Measurements from ENCODE around the gene TAPT1. TPM values are rescaled to one million over a fixed set of nuclear protein-coding genes. Genes with fewer than 3 reads are reported as not detected.

TAPT1 gene
- total and polyA plus RNA-seq, 2 of the 13 experiments (the other 11 are each of a cell fraction or from before 2014, with no cell fraction given): 24.5 to 25.3 TPM

DNA sequence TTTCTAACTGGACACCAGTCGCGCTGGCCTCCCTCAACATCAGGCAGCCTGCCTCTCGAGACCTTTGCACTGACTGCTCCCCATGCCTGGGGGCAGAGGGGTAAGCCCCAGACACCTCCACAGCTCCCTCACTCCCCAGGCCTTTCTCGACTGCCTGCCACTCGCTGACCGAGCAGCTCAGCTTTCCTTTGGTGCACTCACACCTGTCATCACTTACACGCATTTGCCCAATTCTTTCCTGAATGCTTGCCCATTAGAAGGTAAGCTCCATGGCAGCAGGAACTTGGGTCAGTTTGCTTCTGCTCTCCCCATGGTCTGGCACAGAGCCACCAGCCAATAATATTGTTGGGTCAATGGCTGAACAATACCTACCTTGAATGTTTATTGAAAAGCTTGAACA, 110.3 kb downstream of the TAPT1 start (continued):
- TF ChIP-seq HNF4G (IDR thresholded peaks at IDR 0.05; ENCODE audit: borderline replicate concordance, low read depth, low read length) (0 out of 2 replicates have a peak, but pooled peaks have one; percentile 8), HNF4G (CRISPR knock-in tag; IDR thresholded peaks at IDR 0.05; ENCODE audit: borderline replicate concordance, low read depth) (no peak)

DNA sequence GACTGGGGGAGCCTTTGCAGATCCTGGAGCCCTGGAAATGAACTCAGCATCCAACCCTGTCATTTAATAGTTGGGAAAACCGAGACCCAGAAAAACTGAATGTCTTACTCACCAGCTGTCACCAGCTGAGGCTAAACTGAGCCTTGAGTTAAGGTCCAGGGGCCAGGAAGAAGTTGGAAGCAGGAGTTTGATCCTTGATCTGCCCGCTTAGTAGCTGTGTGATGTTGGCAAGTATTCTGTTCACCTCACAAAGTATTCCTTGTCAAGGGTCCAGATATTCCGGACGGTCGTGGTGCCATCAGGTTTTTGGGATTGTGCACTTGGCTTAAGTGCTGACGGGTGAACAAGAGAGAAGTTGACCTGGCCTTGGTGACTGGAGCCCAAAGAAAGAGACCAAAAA, 111.7 kb downstream of the TAPT1 start:
- TF ChIP-seq ZNF496 (CRISPR knock-in tag; IDR thresholded peaks at IDR 0.05; ENCODE audit: insufficient replicate concordance): no peak
- Histone ChIP-seq H4K20me1 (ENCODE audit: insufficient read depth, low read length) (no peaks in the 10 kb centered on the region), H3K27me3 (ENCODE audit: control insufficient read depth in 1 of 2, insufficient read depth in 2 of 2, low read length in 2 of 2) (no peaks in the 10 kb centered on the region), H2AFZ (ENCODE audit: low read length) (no peak overlapping the region), H3K9ac (ENCODE audit: insufficient read depth, low read depth, low read length) (no peak overlapping the region), H3K4me2 (ENCODE audit: low read depth, low read length) (no peak overlapping the region), H3K27ac (ENCODE audit: extremely low read length, insufficient read depth, low read length) (no peak overlapping the region), H3K4me3 (replicated peaks in 1 of 3; ENCODE audit: insufficient read depth in 1 of 3, low read depth in 2 of 3, low read length in 3 of 3) (no peak overlapping the region), H3K4me1 (ENCODE audit: insufficient read depth, low read length) (peaks cover 72% of the 10 kb centered on the region), H3K9me3 (ENCODE audit: low read length) (no peaks in the 10 kb centered on the region), H3K79me2 (ENCODE audit: insufficient read depth, low read length) (no peaks in the 10 kb centered on the region), H3K36me3 (replicated peaks in 1 of 2; ENCODE audit: control insufficient read depth in 1 of 2, insufficient read depth in 2 of 2, low read length in 2 of 2) (no peaks in the 10 kb centered on the region)
- BruUV-seq (replicated peaks): no TSS peak
- 53% methylated on average over 6 of the region's 6 CpGs for WGBS (ENCODE audit: low lambda C conversion rate)
- DNase-seq (ENCODE audit: low spot score) (no peak), ATAC-seq (no peak), FAIRE-seq (no peak)
- intact Hi-C loops (cut with micrococcal nuclease; ENCODE audit: unreplicated experiment) (loop anchor here (10.0 kb wide), 1 partner anchor 50 kb away; no protein-coding TSS in a partner anchor), in situ Hi-C loops (cut with HindIII; ENCODE audit: extremely low pct_ligation_motif_present, low pct_unique_long_range_greater_than_20kb) (no loop called here)
- POLR2A ChIA-PET: interaction anchor here (0.9 kb wide), 1 partner anchor 32 kb away, joined by 3 read pairs; no protein-coding TSS in a partner anchor
- CTCF ChIA-PET (ENCODE audit: low intra/inter-chr PET ratio, low total read pairs): no interaction called here

- H3K27ac ChIP-seq (ENCODE audit: extremely low read length, insufficient read depth, low read length): no peak overlapping the region
- no peaks in the 10 kb centered on the region for H3K79me2 ChIP-seq (ENCODE audit: insufficient read depth, low read length)
- DNase-seq (ENCODE audit: low spot score): no peak
- H3K27me3 ChIP-seq (ENCODE audit: control insufficient read depth in 1 of 2, insufficient read depth in 2 of 2, low read length in 2 of 2): no peaks in the 10 kb centered on the region
- FAIRE-seq: no peak
- H3K36me3 ChIP-seq (replicated peaks in 1 of 2; ENCODE audit: control insufficient read depth in 1 of 2, insufficient read depth in 2 of 2, low read length in 2 of 2): no peaks in the 10 kb centered on the region
- POLR2A ChIA-PET: interaction anchor here (0.9 kb wide), 1 partner anchor 32 kb away, joined by 3 read pairs; no protein-coding TSS in a partner anchor
- H3K4me1 ChIP-seq (ENCODE audit: insufficient read depth, low read length): peaks cover 70% of the 10 kb centered on the region
- intact Hi-C loops (cut with micrococcal nuclease; ENCODE audit: unreplicated experiment): loop anchor here (10.0 kb wide), 1 partner anchor 51 kb away; no protein-coding TSS in a partner anchor
- no peaks in the 10 kb centered on the region for H3K9me3 ChIP-seq (ENCODE audit: low read length)
- 54% methylated on average over 3 of the region's 3 CpGs for WGBS (ENCODE audit: low lambda C conversion rate)
- no peak overlapping the region for H3K4me2 ChIP-seq (ENCODE audit: low read depth, low read length)
- H4K20me1 ChIP-seq (ENCODE audit: insufficient read depth, low read length): no peaks in the 10 kb centered on the region
- in situ Hi-C loops (cut with HindIII; ENCODE audit: extremely low pct_ligation_motif_present, low pct_unique_long_range_greater_than_20kb): no loop called here
- H3K9ac ChIP-seq (ENCODE audit: insufficient read depth, low read depth, low read length): no peak overlapping the region
- no TSS peak for BruUV-seq (replicated peaks)
- CTCF ChIA-PET (ENCODE audit: low intra/inter-chr PET ratio, low total read pairs): no interaction called here
- H3K4me3 ChIP-seq (replicated peaks in 1 of 3; ENCODE audit: insufficient read depth in 1 of 3, low read depth in 2 of 3, low read length in 3 of 3): no peak overlapping the region
- no peak overlapping the region for H2AFZ ChIP-seq (ENCODE audit: low read length)
- no peak for ATAC-seq
- TF ChIP-seq TEAD3 (CRISPR knock-in tag; optimal IDR thresholded peaks at IDR 0.05; ENCODE audit: borderline replicate concordance) (no peak), SP2 (CRISPR knock-in tag; IDR thresholded peaks at IDR 0.05) (no peak), ZNF678 (CRISPR knock-in tag; IDR thresholded peaks at IDR 0.05) (no peak), RNF219 (CRISPR knock-in tag; IDR thresholded peaks at IDR 0.05) (no peak)
- TF ChIP-seq, protein P1, sequence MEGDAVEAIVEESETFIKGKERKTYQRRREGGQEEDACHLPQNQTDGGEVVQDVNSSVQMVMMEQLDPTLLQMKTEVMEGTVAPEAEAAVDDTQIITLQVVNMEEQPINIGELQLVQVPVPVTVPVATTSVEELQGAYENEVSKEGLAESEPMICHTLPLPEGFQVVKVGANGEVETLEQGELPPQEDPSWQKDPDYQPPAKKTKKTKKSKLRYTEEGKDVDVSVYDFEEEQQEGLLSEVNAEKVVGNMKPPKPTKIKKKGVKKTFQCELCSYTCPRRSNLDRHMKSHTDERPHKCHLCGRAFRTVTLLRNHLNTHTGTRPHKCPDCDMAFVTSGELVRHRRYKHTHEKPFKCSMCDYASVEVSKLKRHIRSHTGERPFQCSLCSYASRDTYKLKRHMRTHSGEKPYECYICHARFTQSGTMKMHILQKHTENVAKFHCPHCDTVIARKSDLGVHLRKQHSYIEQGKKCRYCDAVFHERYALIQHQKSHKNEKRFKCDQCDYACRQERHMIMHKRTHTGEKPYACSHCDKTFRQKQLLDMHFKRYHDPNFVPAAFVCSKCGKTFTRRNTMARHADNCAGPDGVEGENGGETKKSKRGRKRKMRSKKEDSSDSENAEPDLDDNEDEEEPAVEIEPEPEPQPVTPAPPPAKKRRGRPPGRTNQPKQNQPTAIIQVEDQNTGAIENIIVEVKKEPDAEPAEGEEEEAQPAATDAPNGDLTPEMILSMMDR (CRISPR knock-in tag; IDR thresholded peaks at IDR 0.05): no peak
- TF ChIP-seq, protein P2, sequence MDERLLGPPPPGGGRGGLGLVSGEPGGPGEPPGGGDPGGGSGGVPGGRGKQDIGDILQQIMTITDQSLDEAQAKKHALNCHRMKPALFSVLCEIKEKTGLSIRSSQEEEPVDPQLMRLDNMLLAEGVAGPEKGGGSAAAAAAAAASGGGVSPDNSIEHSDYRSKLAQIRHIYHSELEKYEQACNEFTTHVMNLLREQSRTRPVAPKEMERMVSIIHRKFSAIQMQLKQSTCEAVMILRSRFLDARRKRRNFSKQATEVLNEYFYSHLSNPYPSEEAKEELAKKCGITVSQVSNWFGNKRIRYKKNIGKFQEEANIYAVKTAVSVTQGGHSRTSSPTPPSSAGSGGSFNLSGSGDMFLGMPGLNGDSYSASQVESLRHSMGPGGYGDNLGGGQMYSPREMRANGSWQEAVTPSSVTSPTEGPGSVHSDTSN (CRISPR knock-in tag; IDR thresholded peaks at IDR 0.05): no peak
- TF ChIP-seq, protein P3, sequence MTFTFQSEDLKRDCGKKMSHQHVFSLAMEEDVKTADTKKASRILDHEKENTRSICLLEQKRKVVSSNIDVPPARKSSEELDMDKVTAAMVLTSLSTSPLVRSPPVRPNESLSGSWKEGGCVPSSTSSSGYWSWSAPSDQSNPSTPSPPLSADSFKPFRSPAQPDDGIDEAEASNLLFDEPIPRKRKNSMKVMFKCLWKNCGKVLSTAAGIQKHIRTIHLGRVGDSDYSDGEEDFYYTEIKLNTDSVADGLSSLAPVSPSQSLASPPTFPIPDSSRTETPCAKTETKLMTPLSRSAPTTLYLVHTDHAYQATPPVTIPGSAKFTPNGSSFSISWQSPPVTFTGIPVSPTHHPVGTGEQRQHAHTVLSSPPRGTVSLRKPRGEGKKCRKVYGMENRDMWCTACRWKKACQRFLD (CRISPR knock-in tag; IDR thresholded peaks at IDR 0.05; ENCODE audit: borderline replicate concordance): no peak
These were observed 112.5 kb downstream of the TAPT1 start for GRCh38 chr4:16113741-16114140.

All from HepG2 (cell line).